GM21529 (cell line): ENCODE measurements around the gene ATP2B1.
A peak's percentile ranks its signal among the peaks of the same experiment; 100 is the strongest.

Experiments used
- ATAC-seq: cut with Tn5 transposase; IDR thresholded peaks from one replicate; pipeline ENCODE4 v1.9.1; 2021; ENCODE audit not compliant: unreplicated experiment

ATP2B1 gene

DNA sequence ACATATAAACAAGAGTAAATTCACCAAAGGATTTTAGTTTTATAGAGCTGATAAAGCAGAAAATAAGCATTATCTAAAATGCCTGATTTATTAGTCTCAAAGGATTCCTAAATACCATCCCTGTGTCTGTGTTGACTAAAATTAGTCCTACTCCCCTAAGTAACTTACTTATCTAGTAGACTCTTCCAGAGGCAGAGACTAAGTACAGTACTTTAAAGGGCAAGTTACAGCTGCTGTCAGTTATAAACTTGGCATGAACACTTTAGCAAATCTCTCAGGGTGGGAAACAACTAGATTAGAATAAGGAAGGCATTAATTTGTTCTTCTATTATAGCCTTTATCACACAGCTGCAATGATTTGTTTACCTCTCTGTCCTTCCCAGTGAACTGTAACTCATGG, 46.0 kb downstream of the ATP2B1 start:
- no peak for ATAC-seq

DNA sequence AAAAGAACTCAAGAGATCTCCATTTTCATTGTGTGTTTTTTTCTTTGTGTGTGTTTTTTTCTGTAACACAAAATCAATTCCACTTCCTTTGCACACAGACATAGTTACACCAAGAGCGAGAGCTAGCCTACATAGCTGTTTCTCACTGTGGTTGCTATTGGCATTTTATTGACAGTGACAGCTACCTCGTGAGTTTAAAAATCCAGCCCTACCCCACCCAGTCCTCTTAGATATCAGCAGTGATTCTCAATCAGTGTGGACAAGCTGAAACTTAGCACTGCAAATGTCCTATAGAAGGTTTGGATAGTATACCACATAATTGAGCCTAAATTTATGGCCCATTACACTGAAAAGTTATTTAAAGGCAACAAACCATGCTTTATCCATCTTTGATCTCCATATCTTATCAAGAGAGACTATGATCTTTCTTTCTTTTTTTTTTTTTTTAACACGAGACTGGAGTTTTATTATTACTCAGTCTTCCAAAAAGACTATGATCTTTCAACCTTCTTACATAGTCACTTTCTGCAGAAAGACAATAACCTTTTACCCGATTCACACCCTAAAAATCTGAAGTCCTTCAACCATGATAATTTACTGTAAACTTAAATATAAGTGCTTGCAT, 46.8 kb downstream of the ATP2B1 start:
- peak; percentile 29 for ATAC-seq

DNA sequence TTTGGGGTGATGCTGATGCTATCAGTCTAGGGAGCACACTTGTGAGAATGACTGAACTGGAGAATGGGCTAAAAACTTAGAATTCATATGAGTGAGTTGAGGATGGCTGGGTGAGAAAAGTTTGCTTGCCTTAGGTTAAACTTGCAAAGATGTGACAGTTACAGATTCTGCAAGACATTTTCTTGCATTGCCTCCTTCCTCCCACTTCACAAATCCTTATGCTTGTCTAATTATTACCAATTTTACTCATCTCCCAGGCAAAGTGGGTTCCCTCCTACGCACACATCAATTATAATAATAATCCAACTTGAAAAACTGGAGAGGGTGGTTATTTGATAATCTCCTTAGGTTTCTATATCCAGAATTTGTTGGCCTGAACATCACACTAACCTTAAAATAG, 50.9 kb downstream of the ATP2B1 start:
- ATAC-seq: no peak

DNA sequence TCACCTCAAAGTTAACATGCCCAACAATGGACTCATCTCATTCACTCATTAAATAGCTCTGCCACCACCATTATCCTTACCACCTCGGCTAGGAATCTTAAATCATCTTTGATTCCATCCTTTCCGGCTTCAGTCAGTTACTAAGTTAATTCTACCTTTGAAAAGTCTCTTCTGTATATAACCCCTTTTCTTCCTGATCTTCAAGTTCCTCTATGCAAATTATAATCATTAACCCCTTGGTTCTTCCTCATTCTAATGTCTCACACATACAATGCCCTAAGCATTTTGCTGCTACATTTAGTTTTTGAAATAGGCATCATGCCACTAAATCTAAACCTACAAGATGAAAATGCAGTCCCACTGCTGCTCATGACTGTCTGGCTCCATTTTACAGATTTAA, 51.6 kb downstream of the ATP2B1 start:
- no peak for ATAC-seq

DNA sequence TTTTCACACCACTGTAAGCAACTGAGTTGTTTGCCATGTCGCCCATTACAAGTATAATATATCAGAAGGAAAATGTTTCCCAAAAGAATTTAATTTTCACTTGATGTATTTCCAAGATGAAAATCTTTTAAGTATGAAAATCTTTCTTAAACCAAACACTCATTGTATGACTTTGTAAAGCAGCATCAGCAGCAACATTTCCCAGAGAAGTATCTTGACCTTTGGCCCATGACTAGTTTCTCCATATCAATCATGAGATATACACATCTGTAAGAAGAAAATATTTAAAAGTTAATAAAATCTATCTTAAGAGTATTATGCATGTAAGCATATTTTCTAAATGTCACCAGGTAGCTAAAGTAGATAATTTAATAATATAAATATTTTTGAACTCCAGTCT, 52.8 kb downstream of the ATP2B1 start:
- no peak for ATAC-seq

DNA sequence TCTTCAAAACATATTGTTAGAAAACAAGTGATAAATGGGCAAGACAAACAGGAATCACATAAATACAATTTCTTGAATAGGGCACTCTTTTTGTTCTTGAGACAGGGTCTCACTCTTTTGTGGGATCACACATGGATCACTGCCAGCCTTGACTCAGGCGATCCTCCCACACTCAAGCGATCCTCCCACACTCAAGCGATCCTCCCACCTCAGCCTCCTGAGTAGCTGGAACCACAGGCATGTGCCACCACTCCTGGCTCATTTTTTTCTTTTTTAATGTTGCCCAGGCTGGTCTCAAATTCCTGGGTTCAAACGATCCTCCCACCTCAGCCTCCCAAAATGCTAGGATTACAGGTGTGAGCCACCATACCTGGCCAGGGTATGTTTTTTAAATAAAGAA, 57.4 kb downstream of the ATP2B1 start:
- no peak for ATAC-seq

DNA sequence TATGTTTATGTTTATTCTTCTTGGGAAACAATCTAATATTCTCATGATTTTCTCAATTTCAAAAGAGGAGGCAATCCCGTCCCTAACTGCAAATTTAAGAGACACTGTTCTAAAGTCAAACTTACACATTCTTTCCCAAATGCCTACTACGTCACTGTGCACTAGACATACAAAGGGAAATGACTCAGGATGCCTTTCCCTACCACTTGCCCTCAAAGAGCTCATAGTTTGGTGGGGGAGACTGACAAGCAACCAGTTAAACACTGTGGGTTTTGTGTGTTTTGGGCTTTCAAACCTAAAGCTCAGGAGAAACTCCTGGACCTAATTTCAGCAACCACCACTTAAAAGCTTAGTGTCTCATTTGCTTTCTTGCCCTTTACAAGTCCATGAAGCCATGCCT, 58.4 kb downstream of the ATP2B1 start:
- no peak for ATAC-seq

DNA sequence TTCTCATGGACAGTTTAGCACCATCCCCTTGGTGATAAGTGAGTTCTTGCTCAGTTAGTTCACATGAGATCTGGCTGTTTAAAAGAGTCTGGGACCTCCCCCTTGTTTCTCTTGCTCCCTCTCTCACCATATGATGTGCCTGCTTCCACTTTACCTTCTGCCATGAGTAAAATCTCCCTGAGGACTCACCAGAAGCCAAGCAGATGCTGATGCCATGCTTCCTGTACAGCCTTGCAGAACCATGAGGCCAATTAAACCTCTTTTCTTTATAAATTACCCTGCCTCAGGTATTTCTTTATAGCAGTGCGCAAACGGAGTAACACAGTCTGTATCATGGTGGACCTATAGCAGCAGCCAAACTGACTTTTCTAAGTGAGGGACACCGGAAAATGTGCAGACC, 58.8 kb downstream of the ATP2B1 start:
- ATAC-seq: no peak

DNA sequence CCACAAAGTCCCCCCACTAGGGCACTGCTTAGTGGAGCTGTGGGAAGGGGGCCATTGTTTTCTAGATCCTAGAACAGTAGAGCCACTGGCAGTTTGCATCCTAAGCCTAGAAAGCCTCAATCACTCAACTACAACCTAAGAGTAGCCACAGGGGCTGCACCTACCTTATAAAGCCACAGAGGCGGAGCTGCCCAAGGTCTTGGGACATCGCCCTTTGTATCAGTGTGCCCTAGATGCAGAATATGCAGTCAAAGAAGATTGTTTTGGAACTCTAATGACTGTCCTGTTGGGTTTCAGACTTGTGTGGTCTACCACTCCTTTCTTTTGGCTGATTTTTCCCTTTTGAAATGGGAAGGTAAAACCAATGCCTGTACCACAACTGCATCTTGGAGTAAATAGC, 59.5 kb downstream of the ATP2B1 start:
- ATAC-seq: no peak

DNA sequence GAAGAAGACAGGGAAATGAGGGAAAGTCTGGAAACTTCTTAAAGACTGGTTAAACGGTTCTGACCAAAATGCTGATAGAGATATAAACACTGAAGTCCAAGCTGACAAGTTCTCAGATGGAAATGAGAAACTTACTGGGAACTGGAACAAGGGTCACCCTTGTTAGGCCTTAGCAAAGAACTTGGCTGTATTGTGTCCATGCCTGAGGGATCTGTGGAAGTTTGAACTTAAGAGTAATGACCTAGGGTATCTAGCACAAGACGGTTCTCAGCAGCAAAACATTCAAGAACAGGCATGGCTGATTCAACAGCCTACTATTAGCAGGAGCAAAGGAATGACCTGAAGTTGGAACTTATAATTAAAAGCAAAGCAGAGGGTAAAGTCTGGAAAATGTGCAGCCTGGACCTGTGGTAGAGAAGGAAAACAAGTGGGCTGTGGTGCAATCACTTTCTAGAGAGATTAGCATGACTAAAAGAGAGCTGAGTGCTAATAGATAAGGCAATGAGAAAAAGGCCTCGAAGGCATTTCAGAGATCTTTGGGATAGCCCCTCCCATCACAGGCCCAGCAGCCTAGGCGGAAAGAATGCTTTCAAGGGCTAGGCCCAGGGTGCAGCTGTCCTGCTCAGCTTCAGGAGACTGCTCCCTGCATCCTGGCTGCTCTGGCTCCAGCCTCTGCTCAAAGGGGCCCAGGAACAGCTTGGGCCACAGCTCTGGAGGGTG, 60.3 kb downstream of the ATP2B1 start:
- ATAC-seq: no peak

DNA sequence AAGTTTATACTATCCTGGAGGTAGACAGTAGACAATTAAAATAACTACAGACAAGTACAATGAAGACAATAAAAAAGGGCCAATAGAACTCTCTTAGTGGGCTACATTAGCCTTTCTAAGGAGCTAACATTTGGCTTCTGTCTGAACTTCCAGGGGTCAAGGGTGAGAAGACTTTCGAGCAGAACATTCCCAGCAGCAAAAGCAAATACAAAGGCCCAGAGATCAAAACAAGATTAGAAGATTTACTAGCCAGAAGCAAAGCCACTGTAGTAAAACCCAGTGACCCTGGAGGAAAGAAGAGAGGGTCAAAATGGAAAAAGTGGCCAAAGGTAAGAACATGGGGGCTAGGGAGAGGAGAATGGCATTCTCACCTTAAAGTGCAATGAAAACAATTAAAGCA, 63.2 kb downstream of the ATP2B1 start:
- no peak for ATAC-seq

DNA sequence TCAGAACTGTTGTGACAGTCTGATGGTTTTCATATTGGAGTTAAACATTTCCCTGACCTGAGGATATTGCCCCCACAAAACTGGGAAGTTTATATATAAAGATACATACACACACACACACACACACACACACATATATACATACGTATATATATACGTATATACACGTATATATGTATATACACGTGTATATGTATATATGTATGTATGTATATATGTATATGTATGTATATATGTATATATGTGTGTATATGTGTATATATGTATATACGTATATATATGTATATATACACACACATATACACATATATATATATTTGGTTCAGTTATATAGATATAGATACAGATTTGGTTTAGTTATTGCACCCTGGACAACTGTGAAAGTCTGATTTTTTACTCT, 65.7 kb downstream of the ATP2B1 start:
- ATAC-seq: no peak

DNA sequence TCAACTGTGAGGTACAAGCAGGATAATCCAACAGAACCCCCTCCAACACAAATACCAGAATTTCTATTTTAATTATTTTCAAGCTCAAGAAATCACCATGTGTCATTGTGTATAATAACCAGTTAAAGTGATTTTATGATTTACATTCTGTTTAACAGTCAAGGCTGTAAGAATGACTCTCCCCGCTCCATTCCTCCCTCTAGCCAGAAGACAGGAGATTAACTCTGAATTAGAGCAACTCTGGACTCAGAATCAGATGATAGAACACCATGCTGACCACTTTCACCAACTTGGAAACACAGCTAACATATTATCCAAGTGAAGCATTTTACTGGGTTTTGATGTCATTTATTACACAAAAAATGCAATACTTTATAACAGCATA, 71.9 kb downstream of the ATP2B1 start:
- no peak for ATAC-seq

DNA sequence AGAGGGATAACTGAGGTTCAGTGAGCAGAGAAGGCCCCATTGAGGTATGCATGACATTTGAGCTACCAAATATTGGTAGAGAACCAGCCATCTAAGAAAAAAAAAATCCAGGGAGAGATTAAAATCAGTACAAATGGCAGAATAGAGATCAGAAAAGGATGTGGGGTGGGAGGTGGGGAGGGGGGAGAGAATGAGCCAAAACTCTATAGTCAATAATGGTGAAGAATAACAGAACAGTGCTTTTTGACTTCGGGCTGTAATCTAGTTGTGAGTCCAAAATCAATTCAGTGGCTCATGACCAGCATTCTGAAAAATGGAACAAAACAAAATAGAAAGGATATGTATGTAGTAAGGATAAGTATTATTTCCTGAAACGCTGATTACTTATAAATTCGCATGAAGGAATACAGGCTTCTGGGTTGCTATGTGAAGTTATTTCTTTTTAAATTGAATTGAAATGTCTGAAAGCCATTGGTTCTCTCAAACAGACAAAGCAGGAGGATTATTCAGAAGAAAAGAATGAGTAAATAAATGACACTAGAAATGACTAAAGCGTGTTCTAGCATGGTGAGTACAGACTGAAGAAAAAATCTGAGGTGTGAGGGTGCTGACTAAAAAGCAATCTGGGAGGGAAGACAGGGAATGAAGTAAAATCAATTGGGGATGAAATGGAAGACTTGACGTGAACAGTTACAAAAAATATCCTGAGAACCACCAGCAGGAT, 72.4 kb downstream of the ATP2B1 start:
- ATAC-seq: no peak

DNA sequence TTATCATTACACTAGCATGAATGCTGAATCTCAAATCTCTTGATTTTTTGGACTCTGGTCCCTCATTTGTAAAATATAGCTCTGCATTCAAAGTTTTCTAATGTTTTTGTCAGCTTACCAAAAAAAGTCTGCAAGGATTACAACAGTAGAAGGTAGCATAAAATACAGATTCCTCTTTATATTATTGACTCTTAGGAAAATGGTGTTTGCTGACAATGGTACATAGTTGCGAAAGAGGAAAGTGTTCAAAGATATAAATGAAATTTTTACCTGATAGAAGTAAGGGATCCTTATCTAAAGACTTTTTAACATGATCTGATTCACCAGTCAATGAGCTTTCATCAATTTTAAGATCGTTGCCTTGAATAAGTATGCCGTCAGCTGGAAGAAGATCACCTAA, 74.1 kb downstream of the ATP2B1 start:
- ATAC-seq: no peak

DNA sequence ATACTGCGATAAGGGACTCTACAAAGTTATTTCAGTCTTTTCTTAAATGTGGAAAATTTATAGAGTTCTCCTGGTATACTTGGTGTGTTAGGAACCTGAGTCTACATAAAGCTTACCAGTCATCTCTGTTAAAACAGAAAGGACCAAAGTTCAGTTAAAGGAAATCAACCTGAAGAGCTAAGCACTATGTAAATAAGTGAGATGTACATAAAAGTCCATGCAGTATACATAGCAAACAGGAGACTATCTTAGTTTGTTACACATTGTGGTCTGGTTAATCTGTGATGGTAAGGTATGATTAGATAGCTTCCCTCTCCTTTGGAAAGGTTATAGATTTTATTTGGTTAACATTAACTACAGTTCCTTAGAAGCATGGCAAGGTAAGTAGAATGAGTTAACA, 75.9 kb downstream of the ATP2B1 start:
- no peak for ATAC-seq

DNA sequence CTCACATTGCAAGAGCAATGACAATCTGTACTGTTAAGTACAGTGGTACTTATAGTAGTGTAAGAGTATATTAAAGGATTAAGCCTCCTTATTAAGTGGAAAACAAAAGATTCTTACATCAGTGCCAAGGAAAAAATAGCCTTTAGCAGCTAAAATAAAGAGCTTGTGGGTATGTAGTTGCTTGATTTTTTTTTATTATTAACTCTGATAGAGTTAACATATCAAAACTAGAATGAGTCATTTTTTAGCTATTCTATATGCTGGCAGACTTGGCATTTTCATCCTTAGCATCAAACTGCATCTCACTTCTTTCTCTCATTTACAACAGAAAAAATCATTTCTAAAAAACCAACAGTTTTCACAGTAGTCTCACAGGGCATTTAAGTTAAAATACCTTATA, 86.5 kb downstream of the ATP2B1 start:
- ATAC-seq: no peak

DNA sequence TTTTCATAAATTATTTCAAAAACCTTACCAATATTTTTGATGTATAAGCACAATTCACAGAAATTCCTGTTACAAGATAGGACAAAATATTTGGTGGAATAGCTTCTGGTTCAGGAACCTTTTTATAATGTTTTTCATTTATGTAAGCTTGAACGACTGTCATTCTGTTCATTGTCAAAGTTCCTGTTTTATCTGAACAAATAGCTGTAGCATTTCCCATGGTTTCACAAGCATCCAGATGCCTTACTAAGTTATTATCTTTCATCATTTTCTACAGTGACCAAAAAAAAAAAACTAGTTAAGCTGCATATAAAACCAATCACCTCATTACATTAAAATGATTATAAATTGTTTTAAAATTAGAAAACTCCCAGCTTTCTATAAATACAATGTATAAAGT, 87.1 kb downstream of the ATP2B1 start:
- no peak for ATAC-seq

DNA sequence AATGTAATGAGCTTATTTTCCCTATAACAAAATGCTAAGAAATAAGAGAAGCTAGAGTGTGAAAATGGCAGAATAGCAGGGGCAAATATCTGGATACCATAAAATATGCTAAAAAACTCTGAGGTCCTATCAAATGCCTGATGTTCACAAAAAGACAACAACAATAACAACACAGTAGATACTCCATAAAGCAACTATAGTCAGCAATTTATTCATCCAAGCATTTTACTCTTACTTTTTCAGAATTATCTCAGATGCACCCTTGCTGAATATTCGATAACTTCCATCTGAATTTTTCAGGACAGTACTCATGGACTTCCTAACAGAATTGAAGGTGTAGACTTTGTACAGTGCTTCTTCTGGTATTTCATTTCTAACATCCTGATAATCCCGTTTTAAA, 88.9 kb downstream of the ATP2B1 start:
- ATAC-seq: no peak

DNA sequence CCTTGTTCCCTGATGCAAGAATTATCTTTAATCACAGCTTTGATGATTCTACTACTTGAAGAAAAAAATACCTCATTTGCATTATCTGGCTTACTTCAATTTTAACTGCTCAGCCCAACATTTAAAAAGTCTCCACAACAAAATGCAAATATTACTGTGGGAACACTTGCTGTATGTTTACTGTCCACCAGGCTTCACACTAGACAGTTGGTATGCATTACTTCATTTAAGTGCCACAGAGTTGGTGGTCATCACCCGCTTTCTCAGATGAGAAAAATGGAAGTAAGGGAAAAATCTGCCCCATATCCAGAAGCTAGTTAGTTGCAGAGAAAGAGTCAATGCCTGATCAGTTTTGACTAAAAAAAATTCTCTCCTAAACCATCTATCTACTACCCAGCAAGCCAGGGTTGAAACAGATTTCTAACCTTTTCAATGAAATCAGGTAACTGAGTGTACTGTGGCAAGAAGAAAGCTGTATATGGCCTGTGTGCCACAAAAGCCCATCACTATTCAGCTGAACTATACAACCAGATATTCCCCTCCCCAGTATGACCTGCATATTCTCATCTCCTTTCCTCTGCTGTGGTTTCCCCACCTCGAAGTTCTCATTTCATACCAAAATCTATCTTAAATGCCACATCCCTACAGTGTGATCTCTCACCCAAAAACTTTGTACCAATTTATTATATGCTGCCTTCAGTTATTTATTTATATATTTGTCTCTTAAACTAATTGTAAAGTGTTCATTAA, 90.3 kb downstream of the ATP2B1 start:
- ATAC-seq: no peak

DNA sequence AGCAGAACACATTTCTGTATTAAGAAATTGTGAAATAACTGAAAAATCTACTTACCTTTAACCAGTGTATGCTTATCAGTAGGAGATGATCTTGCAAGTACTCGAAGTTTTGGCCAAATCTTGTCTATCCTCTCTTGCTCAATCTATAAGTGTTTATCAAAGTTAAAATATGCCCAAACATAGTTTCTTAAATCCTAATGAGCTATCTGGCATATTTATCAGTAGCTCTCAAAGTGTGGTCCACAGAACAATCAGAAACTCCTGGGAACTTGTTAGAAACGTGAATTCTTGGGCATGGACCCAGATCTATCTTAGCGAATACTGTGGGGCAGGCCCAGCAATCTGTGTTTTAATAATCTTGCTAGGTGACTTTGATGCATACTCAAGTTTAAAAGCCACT, 98.3 kb downstream of the ATP2B1 start:
- no peak for ATAC-seq

DNA sequence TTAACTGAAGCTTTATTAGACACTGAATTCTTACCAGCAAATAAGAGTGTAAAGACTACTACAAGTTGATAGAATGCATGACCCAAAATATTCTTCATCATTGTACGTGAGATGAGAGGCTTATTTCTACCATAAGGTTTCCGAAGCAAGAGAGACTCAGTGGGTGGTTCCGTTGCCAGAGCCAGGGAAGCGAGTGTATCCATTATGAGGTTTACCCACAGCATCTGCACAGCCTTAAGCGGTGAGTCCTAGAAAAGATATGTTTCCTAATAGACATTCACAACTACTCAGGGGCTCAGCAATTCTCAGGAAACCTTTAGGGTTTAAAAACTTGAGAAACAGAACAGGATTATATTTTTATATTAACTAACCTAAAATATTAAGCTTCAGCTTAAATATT, 105.0 kb downstream of the ATP2B1 start:
- ATAC-seq: no peak
